HG03439 (cell line): Measurements from ENCODE around the gene SIX6.

Experiments
- ATAC-seq: cut with Tn5 transposase; IDR thresholded peaks from one replicate; pipeline ENCODE4 v1.9.1; 2021; ENCODE audit warnings: mild to moderate bottlenecking, moderate library complexity; ENCODE audit not compliant: unreplicated experiment

SIX6 gene

DNA sequence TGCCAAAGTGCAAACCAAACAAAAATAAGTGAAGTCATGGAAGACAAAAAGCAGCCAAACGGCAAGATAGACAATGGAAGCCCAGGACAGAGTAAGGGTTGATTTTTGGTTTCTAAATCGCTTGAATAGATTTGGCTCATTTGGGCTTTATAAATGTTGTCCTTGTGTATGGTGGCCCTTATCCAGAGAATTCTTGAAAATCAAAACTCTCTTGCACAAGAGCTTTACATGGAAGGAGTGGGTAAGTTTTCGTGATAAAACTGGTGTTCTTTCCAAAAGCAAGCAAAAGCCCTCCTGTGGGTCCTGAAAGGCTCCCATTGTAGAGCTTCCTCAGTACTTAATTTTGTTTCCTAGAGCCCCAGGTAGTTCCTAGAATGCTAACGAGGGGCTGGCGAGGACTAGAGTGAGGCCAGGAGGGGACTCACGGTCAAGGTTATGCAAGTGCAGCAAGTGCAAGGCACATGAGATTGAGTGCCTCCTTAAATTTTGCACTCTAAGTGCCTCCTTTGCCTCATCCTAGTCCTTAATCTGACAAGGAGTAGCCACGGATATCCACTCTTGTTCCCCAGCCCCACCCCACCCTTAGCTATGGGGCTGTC, 4.1 kb downstream of the SIX6 start:
- no peak for ATAC-seq

DNA sequence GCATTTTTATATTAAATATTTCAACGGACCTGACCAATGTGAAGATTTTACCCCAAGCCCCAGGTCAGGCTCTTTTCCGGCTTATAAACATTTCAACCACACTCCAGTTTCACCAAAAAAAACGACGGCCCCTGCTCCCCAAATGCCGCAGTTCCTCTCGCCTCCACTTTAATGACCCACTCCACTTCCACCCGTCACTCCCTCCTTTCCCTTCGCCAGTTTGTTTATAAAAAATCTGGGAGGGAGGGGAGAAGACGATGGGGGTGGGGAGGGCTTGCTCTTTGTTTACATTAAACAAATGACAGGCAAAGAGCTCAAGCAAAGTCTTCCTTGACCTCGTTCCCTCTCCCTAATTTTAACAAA, 5.4 kb downstream of the SIX6 start:
- ATAC-seq, result no peak

DNA sequence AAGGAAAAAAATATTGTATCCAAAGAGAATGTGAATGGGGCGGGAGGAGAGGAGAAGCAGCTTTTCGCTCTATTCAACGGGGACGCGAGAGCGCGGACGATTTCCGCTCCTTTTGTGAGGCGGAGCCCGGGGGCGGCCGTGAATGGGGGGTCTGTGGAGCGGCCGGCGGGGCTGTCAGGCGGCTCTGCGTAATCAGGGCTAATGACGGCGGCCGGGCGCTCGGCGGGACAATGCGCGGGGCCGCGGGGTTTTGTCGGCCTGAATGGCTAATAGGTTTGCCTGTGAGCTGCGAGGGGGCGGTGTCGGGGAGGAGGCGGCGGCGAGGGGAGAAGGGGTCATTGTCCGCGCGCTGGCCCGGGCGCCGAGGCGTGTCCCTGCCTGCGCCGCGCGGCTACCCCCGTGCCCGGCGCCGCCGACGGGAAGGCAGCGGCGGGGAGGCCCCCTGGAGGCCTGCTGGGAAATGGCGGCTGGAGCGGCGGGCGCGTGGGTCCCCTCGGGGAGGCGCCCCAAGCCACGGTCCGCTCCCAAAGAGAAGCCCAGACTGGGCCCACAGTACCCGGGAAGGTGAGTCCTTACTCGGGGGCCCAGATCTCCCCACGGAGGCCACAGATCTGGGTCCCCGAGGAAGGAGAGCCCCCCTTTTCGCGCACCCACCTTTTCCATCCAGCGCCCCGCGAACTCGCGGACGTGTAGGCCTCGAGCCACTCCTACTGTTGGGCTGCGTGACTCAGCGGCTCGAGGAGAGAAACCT, 6.0 kb downstream of the SIX6 start:
- ATAC-seq, result peak; percentile 59

DNA sequence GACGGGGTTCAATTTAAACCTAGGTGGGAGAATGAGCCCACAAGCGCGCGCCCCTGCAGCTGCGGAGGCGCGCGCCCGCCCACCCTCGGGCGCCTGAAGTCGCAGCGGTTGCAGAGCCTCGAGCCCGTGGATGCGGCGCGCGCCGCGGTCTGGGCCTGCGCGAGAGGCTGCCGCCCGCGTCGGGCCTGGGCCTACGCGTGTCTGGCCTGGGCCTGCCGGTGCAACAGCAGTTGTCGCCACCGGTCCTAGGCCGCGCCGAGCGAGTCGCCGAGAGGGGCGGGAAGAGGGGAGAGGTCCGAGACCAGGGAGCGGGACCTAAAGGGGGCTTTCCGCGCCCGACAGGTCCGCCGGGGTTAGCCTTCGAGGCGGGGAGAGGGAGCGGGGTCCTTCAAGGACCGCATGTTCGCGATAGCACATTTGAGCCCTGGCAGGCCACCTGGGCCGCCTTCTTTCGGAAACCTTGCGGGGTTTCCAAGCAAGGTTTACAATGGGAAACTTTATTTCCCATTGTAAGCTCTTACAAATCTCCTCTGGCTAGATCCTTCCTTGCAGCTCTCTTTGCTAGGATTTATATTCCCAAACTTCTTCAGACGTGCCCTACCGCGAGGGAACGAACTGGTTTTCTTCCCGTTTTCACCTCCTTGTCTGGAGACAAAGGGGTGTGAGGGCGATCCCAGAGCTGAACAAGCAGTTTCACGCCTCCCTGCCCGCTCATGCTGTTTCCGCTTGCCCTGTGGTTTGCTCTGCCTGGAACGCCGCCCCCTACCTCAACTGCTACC, 6.8 kb downstream of the SIX6 start:
- ATAC-seq, result no peak

DNA sequence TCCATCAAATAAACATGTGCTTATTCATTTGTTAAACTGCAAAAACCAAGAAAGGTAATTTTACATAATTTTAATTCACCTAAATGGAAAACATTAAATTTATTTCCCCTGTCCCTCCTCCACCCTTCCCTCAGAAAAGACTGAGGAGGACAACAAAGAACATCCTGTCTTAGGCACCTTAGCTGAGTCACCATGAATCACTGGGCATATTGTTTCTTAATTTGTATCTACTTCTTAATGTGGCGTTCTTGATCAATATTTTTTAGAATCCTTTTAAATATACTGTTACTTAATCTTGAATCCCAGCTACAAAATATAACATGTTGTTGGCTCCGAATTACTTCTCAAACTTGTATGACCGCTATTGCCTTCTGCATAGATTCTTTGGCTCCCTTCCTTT, 23.5 kb downstream of the SIX6 start:
- ATAC-seq, result no peak

DNA sequence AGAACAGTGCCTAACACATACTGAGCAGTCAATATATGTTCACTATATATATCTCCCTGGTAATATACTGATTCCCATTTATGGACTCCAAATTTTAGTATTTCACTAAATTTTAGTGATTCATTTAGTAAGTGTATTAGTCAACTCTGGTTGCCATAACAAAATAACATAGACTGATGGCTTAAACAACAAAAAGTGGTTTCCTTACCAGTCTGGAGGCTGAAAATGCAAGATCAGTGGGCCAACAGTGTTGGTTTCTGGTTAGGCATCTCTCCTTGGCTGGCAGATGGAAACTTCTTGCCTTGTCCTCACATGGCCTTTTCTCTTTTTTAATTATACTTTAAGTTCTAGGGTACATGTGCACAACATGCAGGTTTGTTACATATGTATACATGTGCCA, 28.7 kb downstream of the SIX6 start:
- ATAC-seq, result no peak

DNA sequence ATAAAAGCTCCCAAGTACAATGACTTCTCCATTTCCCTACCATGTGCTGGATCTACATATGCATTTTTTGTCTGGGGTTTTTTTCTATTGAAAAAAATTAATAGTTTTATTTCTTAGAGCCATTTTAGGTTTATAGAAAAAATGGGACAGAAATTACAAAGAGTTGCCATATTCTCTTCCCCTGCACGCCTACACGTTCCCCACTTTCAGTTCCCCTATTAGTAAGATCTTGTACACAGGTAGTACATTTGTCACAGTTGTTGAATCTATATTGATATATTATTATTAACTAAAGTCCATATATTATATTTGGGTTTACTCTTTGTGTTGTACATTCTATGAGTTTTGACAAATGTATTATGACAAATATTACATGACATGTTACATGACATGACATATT, 35.7 kb downstream of the SIX6 start:
- ATAC-seq, result no peak

DNA sequence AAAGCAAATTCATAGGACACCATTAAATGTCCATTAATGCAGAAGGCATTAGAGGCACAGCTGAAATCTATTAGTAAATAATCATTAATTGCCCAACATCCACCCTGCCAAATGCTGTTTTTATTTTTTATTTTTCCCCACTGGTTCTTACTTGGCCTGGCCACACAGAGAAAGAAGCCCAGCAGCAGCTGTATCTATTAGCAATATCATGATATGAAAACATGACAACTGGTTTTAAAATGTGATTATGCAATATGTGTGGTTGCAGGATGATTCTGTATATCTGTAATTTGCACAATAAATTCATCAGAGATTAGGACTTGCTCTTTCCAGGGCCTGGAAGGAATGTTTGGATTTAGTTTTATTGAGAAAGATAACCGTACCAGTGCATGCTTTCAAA, 44.9 kb downstream of the SIX6 start:
- no peak for ATAC-seq

DNA sequence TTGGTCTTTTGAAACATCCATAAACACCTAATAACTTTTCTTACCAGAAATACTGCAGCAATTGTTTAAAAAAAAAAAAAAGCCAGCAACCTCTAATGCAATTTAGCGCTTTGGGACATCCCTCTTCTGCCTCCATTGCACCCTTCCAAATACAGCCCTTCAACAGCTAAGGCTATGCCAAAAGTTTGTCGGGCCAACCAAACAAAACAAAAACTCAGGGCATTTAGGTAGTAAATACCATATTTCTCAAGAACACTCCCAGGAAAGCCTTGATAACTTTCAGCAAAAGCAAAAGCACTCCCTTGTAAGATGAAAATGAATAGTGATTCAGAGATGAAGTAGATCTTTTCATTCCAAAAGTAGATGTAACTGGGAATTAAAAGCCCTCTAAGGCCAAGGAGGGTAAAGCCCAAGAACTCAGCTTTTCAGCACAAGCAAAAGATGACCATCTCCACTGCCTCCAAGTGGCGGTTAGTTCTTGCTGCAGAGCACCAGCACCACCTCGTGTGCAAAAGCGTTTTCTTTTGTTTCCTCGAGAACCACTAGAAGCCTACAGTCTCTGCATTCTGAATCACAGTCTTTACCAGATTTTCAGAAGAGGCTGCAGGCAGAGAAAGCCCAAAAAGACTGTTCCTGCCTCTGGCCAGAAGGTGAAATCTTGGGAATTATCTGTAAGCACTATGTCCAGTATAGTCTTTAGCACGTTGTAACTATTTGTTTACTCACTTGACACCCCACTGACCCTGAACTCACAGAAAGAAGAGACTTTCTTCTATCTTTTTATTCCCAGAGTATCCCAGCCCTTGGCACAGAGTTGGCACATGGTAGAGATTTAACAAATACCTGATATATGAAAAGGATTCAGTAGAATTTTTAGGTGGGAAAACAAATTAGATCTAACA, 53.1 kb downstream of the SIX6 start:
- peak; percentile 56 for ATAC-seq
